ENCODE results near the gene EDIL3.

EDIL3 gene

DNA sequence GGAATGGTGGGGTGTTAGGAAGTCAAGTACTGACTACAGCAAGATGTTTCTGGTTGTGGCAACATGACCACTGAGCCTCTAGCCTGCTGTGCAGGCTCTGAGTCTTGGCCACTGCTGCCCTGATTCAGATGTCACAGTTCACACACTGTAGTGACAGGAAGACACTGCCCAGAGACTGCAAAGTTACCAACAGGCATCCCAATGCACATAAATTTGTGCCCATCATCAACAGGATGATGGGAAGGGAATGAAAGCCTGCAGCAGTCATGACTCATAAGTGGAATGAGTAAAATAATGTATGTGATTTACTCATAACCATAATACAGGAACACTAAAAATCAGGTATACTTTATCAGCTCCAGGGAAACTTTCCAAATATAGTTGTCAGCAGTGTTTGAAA is 412.4 kb downstream of the EDIL3 start:
- DNase-seq (ENCODE audit: low spot score in 2 of 2) (no peak), ATAC-seq (replicated peaks; ENCODE audit: extremely low read depth, poor library complexity, severe bottlenecking) (no peak)
- no peak overlapping the region for H3K27ac Mint-ChIP-seq (ENCODE audit: low read depth)
- no peaks in the 10 kb centered on the region for H3K4me1 Mint-ChIP-seq
- H3K27me3 Mint-ChIP-seq, result no peaks in the 10 kb centered on the region
- no peak overlapping the region for H3K4me3 Mint-ChIP-seq
- H3K9me3 Mint-ChIP-seq, result no peaks in the 10 kb centered on the region
- no peaks in the 10 kb centered on the region for H3K36me3 Mint-ChIP-seq (ENCODE audit: insufficient read depth)

DNA sequence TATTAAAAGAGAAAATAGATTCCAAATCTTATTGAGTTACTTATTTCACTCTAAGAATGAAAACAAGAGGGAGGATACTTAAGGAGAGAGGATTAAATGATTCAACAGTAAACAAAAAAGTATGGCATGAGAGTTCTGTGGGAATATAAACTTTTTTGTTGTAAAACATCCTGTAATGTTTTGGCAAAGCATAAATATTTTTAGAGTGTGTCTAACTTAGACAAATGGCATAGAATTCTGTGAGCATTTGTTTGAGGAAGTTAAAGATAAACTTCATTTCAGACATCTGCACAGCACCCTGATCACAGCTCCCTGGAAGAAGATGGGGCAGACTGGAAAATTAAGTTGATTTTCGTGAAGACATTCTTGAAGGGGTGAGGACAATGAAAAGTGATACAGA is 417.3 kb downstream of the EDIL3 start:
- Mint-ChIP-seq H3K27ac (ENCODE audit: low read depth) (no peak overlapping the region), H3K27me3 (no peaks in the 10 kb centered on the region), H3K36me3 (ENCODE audit: insufficient read depth) (no peaks in the 10 kb centered on the region), H3K9me3 (peaks cover 6% of the 10 kb centered on the region), H3K4me3 (no peak overlapping the region), H3K4me1 (no peaks in the 10 kb centered on the region)
- DNase-seq (ENCODE audit: low spot score in 2 of 2), result no peak
- ATAC-seq (replicated peaks; ENCODE audit: extremely low read depth, poor library complexity, severe bottlenecking), result no peak

DNA sequence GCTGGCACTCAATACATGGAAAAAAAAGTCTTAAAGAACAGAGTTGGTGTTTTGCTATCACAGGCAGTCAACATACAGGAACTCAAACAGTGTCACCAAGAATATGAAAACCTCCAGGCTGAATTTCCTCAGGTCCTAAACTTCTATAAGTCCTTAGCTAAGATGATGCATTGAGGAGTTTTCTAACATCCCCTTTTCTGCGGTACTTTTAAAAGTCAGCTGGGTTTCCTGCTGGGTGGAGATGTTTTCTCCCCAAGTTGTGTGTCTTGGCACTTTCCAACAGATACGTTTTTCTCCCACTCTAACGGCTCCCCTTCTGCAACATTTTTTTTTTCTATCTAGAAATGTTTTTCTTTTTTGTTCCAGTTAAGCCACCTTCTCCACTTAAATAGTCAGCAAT is 419.2 kb downstream of the EDIL3 start:
- no peak for ATAC-seq (replicated peaks; ENCODE audit: extremely low read depth, poor library complexity, severe bottlenecking)
- no peak for DNase-seq (ENCODE audit: low spot score in 2 of 2)
- Mint-ChIP-seq H3K9me3 (peaks cover 6% of the 10 kb centered on the region), H3K36me3 (ENCODE audit: insufficient read depth) (no peaks in the 10 kb centered on the region), H3K27ac (ENCODE audit: low read depth) (no peak overlapping the region), H3K4me3 (no peak overlapping the region), H3K4me1 (no peaks in the 10 kb centered on the region), H3K27me3 (no peaks in the 10 kb centered on the region)

DNA sequence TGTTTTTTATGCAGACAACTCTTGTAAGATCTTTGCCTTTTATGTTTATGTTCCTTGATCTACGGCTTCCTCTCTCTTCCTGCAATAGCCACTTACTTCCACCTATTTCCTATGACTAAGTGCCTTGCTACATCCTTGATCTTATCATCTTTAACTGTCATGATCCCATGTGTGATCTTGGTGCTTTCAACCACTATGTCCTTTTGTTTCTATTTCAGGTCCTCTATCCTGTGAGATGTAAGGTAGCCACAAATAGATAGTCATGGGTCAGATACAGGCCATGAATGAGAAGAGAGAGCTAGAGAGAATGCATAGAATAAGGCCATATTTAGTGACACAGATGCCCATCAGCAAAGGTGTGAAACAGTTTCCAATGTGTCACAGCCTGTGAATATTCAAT is 420.4 kb downstream of the EDIL3 start:
- H3K36me3 Mint-ChIP-seq (ENCODE audit: insufficient read depth), result no peaks in the 10 kb centered on the region
- H3K27ac Mint-ChIP-seq (ENCODE audit: low read depth), result no peak overlapping the region
- DNase-seq (ENCODE audit: low spot score in 2 of 2) (no peak), ATAC-seq (replicated peaks; ENCODE audit: extremely low read depth, poor library complexity, severe bottlenecking) (no peak)
- peaks cover 6% of the 10 kb centered on the region for H3K9me3 Mint-ChIP-seq
- no peaks in the 10 kb centered on the region for H3K27me3 Mint-ChIP-seq
- H3K4me1 Mint-ChIP-seq, result no peaks in the 10 kb centered on the region
- no peak overlapping the region for H3K4me3 Mint-ChIP-seq

- Mint-ChIP-seq H3K27ac (ENCODE audit: low read depth) (no peak overlapping the region), H3K9me3 (peaks cover 22% of the 10 kb centered on the region), H3K4me1 (no peaks in the 10 kb centered on the region), H3K36me3 (ENCODE audit: insufficient read depth) (no peaks in the 10 kb centered on the region), H3K4me3 (no peak overlapping the region), H3K27me3 (no peaks in the 10 kb centered on the region)
- ATAC-seq (replicated peaks; ENCODE audit: extremely low read depth, poor library complexity, severe bottlenecking) (no peak), DNase-seq (ENCODE audit: low spot score in 2 of 2) (no peak)
Observed at GRCh38 chr5:83957188-83957587, 427.5 kb downstream of the EDIL3 start.

DNA sequence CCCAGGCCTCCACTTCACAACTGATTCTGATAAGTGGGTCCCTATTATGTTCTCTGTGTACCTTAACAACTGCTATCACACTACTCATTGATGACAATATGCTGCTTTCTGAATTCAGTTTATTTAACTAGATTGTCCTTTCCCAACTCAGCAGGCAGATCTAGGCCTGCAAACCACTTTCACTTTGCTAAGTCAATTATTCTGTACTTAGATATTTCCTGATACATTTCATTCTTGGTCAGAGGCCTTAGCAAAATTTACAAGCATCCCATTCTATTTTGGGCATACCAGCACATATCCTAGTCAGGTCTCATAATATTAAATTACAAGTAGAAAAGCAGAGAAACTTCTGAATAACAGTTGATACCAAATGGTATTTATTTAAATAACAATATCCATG is 428.3 kb downstream of the EDIL3 start:
- no peaks in the 10 kb centered on the region for H3K36me3 Mint-ChIP-seq (ENCODE audit: insufficient read depth)
- DNase-seq (ENCODE audit: low spot score in 2 of 2) (no peak), ATAC-seq (replicated peaks; ENCODE audit: extremely low read depth, poor library complexity, severe bottlenecking) (no peak)
- no peak overlapping the region for H3K27ac Mint-ChIP-seq (ENCODE audit: low read depth)
- H3K9me3 Mint-ChIP-seq, result peaks cover 22% of the 10 kb centered on the region
- H3K27me3 Mint-ChIP-seq, result no peaks in the 10 kb centered on the region
- no peak overlapping the region for H3K4me3 Mint-ChIP-seq
- H3K4me1 Mint-ChIP-seq, result no peaks in the 10 kb centered on the region

- no peak for DNase-seq (ENCODE audit: low spot score in 2 of 2)
- Mint-ChIP-seq H3K27me3 (no peaks in the 10 kb centered on the region), H3K9me3 (peaks cover 22% of the 10 kb centered on the region), H3K4me3 (no peak overlapping the region), H3K4me1 (no peaks in the 10 kb centered on the region), H3K36me3 (ENCODE audit: insufficient read depth) (no peaks in the 10 kb centered on the region), H3K27ac (ENCODE audit: low read depth) (no peak overlapping the region)
- ATAC-seq (replicated peaks; ENCODE audit: extremely low read depth, poor library complexity, severe bottlenecking), result no peak
Observed at GRCh38 chr5:83955916-83956315, 428.8 kb downstream of the EDIL3 start.

DNA sequence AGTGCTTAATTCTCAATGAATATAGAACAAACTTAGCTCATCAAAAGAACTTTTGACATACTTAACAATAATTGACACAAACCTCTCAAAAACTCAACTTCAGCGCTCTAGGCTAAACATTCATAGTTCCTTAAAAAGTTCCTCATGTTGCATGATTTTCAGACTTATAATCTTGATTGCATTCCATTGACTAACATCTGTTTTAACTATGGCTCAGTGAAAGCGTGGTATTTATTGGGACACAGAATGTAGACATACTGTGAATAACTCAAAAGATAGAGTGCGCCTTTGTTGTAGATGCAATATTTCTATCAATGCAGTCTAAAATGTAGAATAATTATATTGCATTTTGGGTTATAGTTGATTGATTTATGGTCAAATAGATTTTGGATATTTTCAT is 436.9 kb downstream of the EDIL3 start:
- no peaks in the 10 kb centered on the region for H3K27me3 Mint-ChIP-seq
- peaks cover 9% of the 10 kb centered on the region for H3K9me3 Mint-ChIP-seq
- H3K27ac Mint-ChIP-seq (ENCODE audit: low read depth), result no peak overlapping the region
- no peak overlapping the region for H3K4me3 Mint-ChIP-seq
- H3K4me1 Mint-ChIP-seq, result no peaks in the 10 kb centered on the region
- DNase-seq (ENCODE audit: low spot score in 2 of 2), result no peak
- ATAC-seq (replicated peaks; ENCODE audit: extremely low read depth, poor library complexity, severe bottlenecking), result no peak
- no peaks in the 10 kb centered on the region for H3K36me3 Mint-ChIP-seq (ENCODE audit: insufficient read depth)

- DNase-seq (ENCODE audit: low spot score in 2 of 2) (no peak), ATAC-seq (replicated peaks; ENCODE audit: extremely low read depth, poor library complexity, severe bottlenecking) (no peak)
- H3K4me1 Mint-ChIP-seq, result no peaks in the 10 kb centered on the region
- no peak overlapping the region for H3K4me3 Mint-ChIP-seq
- H3K27ac Mint-ChIP-seq (ENCODE audit: low read depth), result no peak overlapping the region
- no peaks in the 10 kb centered on the region for H3K36me3 Mint-ChIP-seq (ENCODE audit: insufficient read depth)
- H3K27me3 Mint-ChIP-seq, result no peaks in the 10 kb centered on the region
- H3K9me3 Mint-ChIP-seq, result peaks cover 6% of the 10 kb centered on the region
Observed at GRCh38 chr5:83946516-83946915, 438.2 kb downstream of the EDIL3 start.

- Mint-ChIP-seq H3K27ac (ENCODE audit: low read depth) (no peak overlapping the region), H3K36me3 (ENCODE audit: insufficient read depth) (no peaks in the 10 kb centered on the region), H3K27me3 (no peaks in the 10 kb centered on the region), H3K9me3 (peaks cover 12% of the 10 kb centered on the region), H3K4me3 (no peak overlapping the region), H3K4me1 (no peaks in the 10 kb centered on the region)
- ATAC-seq (replicated peaks; ENCODE audit: extremely low read depth, poor library complexity, severe bottlenecking) (no peak), DNase-seq (ENCODE audit: low spot score in 2 of 2) (no peak)
Observed at GRCh38 chr5:83942155-83942554, 442.5 kb downstream of the EDIL3 start.

DNA sequence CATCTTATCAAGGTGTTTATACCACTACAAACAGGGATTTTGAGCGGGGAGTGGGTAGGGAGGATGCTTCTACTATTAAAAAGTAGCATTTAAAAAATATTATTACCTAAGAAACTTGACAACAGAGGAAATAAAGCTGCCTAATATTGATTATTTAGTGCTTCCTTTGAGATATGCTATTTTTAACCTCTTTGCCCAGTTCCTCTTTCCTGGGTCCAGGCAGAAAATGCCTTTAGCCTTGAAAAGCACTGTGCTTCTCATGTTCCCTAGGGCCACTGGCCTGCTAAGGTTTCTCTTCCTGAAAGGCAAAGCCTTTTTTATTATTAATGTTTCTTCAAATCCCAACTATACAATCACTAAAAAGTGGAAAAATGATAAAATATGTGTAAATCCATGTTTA is 446.8 kb downstream of the EDIL3 start:
- H3K4me1 Mint-ChIP-seq, result no peaks in the 10 kb centered on the region
- H3K36me3 Mint-ChIP-seq (ENCODE audit: insufficient read depth), result no peaks in the 10 kb centered on the region
- H3K27me3 Mint-ChIP-seq, result no peaks in the 10 kb centered on the region
- ATAC-seq (replicated peaks; ENCODE audit: extremely low read depth, poor library complexity, severe bottlenecking), result no peak
- no peak for DNase-seq (ENCODE audit: low spot score in 2 of 2)
- no peak overlapping the region for H3K4me3 Mint-ChIP-seq
- peaks cover 11% of the 10 kb centered on the region for H3K9me3 Mint-ChIP-seq
- H3K27ac Mint-ChIP-seq (ENCODE audit: low read depth), result no peak overlapping the region

- no peaks in the 10 kb centered on the region for H3K36me3 Mint-ChIP-seq (ENCODE audit: insufficient read depth)
- DNase-seq (ENCODE audit: low spot score in 2 of 2), result no peak
- no peaks in the 10 kb centered on the region for H3K4me1 Mint-ChIP-seq
- H3K27me3 Mint-ChIP-seq, result no peaks in the 10 kb centered on the region
- H3K4me3 Mint-ChIP-seq, result no peak overlapping the region
- H3K9me3 Mint-ChIP-seq, result peaks cover 12% of the 10 kb centered on the region
- no peak for ATAC-seq (replicated peaks; ENCODE audit: extremely low read depth, poor library complexity, severe bottlenecking)
- no peak overlapping the region for H3K27ac Mint-ChIP-seq (ENCODE audit: low read depth)
Observed at GRCh38 chr5:83931969-83932368, 452.7 kb downstream of the EDIL3 start.

DNA sequence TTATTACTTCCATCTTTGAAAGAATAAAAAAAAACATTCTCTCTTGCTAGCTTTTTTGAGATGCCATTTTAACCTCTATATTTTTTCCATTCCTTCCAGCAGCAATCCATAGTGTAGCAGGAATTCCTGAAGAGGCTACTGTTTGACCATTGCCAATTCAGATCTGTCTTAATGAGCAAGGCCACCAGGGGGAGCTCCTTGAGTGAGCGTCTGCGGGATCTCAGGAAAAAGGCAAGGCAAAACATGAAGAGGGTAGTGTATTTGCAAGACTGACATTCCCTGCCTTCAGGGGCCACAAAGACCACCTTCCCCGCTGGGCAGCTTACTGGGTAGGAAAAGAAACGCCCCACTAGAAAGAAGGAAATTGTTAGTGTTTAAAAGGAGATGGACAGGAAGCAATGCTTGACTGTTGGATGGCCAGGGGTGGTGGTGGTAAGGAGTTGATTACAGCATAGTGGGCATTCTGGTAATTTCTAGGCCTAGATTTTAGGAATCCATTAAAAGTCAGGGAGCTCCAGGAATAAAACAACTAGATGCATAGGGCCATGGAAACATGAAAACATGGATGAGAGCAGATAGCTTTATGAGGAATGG is 457.4 kb downstream of the EDIL3 start:
- ATAC-seq (replicated peaks; ENCODE audit: extremely low read depth, poor library complexity, severe bottlenecking) (no peak), DNase-seq (ENCODE audit: low spot score in 2 of 2) (no peak)
- no peak overlapping the region for H3K4me3 Mint-ChIP-seq
- peaks cover 5% of the 10 kb centered on the region for H3K9me3 Mint-ChIP-seq
- no peaks in the 10 kb centered on the region for H3K36me3 Mint-ChIP-seq (ENCODE audit: insufficient read depth)
- no peaks in the 10 kb centered on the region for H3K27me3 Mint-ChIP-seq
- H3K27ac Mint-ChIP-seq (ENCODE audit: low read depth), result no peak overlapping the region
- no peaks in the 10 kb centered on the region for H3K4me1 Mint-ChIP-seq

GRCh38 chr5:83925955-83926337 is 458.7 kb downstream of the EDIL3 start:
- Mint-ChIP-seq H3K4me1 (no peaks in the 10 kb centered on the region), H3K27ac (ENCODE audit: low read depth) (no peak overlapping the region), H3K9me3 (peaks cover 3% of the 10 kb centered on the region), H3K36me3 (ENCODE audit: insufficient read depth) (no peaks in the 10 kb centered on the region), H3K4me3 (no peak overlapping the region), H3K27me3 (no peaks in the 10 kb centered on the region)
- DNase-seq (ENCODE audit: low spot score in 2 of 2) (no peak), ATAC-seq (replicated peaks; ENCODE audit: extremely low read depth, poor library complexity, severe bottlenecking) (no peak)
